Stomach (tissue), 4 donors: ENCODE results near the gene ALG8.

ENCODE experiments used
- CTCF ChIP-seq, 7 experiments: fragments of 450-650 bp in 4 of 7; fragments of 200-600 bp in 3 of 7; sonication (generic) in 3 of 7; IDR thresholded peaks; one replicate each; pipeline ENCODE4 v1.5.1; 2016 to 2019; ENCODE audit warnings: antibody characterized with exemption in 7 of 7, control low read depth in 2 of 7, mild to moderate bottlenecking in 1 of 7
- EP300 ChIP-seq: sonication (generic); formaldehyde crosslinking; IDR thresholded peaks from one replicate; pipeline ENCODE4 v1.6.1; 2017; ENCODE audit warnings: antibody characterized with exemption

DNA sequence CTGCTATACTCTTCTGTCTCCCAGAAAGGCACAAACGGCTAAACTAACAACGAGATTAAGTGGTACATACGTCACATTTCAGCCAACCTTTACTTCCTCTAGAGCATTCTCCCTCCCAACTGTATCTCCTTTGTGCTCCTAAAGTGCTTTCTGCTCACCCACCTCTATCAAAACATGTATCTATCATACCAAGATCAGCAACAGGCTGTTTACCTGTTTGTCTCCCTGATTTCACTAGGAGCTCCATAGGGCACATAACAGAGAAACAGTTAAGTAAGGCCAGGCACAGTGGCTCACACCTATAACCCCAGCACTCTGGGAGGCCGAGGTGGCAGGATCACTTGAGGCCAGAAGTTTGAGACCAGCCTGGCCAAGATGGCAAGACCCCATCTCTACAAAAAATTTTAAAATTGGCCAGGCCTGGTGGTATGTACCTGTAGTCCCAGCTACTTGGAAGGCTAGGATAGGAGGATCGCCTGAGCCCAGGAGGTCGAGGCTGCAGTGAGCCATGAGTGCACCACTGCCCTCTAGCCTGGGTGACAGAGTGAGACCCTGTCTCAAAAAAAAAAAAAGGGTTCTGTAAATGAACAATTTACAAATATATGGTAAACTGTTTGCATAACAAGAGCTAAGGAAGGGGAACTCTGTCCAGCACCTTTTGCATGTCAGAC lies 62.6 kb downstream of the ALG8 start:
- TF ChIP-seq EP300 (no peak), CTCF (IDR thresholded peaks at IDR 0.05) (no peak)
